ENCODE measurements around the gene AGBL4. TPM values are rescaled to one million over a fixed set of nuclear protein-coding genes. Genes with fewer than 3 reads are reported as not detected.

AGBL4 gene
- total RNA-seq, 3 donors from 2014 or later: 1.3 to 1.9 (median 1.8) TPM

DNA sequence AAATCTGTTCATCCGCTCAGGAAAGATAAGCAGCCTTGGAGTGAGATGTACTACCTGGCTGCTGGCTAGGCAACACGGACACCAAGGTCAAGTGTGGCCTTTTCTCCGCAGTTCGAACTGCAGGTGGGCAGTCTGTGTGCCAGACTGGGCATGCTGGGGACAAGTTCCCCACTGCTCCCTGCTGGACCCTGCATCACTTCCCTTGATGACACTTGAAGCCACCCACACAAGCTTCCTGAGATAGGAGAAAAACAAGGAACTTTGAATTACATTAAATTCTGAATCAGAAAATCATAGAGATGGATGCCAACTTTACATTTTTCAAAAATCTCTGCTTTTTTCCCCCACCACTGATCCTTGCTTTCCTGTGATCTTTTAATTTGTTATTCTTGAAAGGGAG, 1285.4 kb downstream of the AGBL4 start:
- Histone ChIP-seq H3K4me3 (no peak overlapping the region), H3K27me3 (no peaks in the 10 kb centered on the region), H3K36me3 (no peaks in the 10 kb centered on the region), H3K4me1 (no peaks in the 10 kb centered on the region), H3K27ac (no peak overlapping the region), H3K9me3 (no peaks in the 10 kb centered on the region)
- intact Hi-C loops (cut with DNase I; ENCODE audit: low total_unique reads): no loop called here
- no peak for TF ChIP-seq POLR2A (IDR thresholded peaks at IDR 0.05)
- TF ChIP-seq POLR2AphosphoS5 (IDR thresholded peaks at IDR 0.05): no peak
- TF ChIP-seq, protein P1, sequence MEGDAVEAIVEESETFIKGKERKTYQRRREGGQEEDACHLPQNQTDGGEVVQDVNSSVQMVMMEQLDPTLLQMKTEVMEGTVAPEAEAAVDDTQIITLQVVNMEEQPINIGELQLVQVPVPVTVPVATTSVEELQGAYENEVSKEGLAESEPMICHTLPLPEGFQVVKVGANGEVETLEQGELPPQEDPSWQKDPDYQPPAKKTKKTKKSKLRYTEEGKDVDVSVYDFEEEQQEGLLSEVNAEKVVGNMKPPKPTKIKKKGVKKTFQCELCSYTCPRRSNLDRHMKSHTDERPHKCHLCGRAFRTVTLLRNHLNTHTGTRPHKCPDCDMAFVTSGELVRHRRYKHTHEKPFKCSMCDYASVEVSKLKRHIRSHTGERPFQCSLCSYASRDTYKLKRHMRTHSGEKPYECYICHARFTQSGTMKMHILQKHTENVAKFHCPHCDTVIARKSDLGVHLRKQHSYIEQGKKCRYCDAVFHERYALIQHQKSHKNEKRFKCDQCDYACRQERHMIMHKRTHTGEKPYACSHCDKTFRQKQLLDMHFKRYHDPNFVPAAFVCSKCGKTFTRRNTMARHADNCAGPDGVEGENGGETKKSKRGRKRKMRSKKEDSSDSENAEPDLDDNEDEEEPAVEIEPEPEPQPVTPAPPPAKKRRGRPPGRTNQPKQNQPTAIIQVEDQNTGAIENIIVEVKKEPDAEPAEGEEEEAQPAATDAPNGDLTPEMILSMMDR (IDR thresholded peaks at IDR 0.05): no peak
- no peak for DNase-seq (ENCODE audit: low spot score in 2 of 2)

DNA sequence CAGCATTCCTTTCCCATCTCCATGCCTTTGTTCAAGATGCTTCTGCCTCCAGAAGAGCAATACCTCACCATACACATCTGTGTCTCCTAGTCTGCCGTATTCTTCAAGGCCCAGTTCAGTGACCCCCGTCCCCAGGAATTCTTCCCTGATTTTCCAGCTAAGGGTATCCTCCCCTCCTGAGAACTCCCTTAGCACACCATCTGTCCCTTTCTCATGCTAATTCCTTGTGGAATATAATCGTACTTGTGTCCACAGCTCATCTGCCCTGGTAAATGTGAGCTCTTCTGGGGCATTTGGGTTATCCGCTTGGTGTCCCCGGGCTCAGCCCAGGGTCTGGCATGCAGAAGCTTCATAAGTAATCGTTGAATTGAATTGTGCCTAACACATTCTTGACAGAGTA, 1288.0 kb downstream of the AGBL4 start:
- intact Hi-C loops (cut with DNase I; ENCODE audit: low total_unique reads): no loop called here
- H3K4me1 ChIP-seq: no peaks in the 10 kb centered on the region
- no peaks in the 10 kb centered on the region for H3K27me3 ChIP-seq
- H3K36me3 ChIP-seq: no peaks in the 10 kb centered on the region
- no peak for DNase-seq (ENCODE audit: low spot score in 2 of 2)
- no peaks in the 10 kb centered on the region for H3K9me3 ChIP-seq
- no peak overlapping the region for H3K27ac ChIP-seq
- TF ChIP-seq POLR2A (IDR thresholded peaks at IDR 0.05) (no peak), POLR2AphosphoS5 (IDR thresholded peaks at IDR 0.05) (no peak)
- TF ChIP-seq, protein P1 (IDR thresholded peaks at IDR 0.05): no peak
- H3K4me3 ChIP-seq: no peak overlapping the region

DNA sequence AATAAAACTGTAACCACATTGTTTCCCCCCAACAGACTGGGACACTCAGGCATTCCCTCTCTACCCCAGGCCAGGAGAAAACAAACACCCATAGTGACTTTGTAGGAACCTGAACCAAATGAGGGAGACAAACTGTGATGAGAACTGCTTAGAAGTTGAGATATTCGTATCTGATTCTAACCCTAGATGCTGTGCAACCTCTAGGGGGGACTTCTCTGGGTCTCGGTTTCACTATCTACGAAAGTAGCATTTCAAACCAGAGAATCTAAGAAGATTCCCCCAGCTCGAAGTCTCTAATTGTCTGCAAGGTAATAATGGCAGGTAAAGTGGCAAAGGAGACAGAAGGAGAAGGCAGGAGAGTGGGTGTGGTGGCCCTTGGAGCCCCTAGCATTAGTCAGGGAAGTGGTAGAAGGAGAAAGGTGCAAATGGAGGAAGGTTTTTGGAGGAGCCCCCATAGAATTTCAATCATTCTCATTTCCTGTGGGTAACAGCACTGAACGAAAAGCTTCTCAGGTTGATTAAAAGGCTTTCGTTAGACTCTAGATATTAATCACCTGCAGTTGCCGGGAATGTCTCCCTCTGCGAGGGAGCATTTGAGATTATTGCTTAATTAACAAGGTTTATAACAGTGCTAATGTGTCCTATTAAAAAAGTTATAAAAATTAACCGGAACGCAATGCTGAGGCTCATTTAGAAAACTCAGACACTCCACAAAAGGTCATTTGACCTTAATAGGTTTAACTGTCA, 1293.4 kb downstream of the AGBL4 start:
- Histone ChIP-seq H3K27me3 (no peaks in the 10 kb centered on the region), H3K9me3 (no peaks in the 10 kb centered on the region), H3K27ac (no peak overlapping the region), H3K4me1 (no peaks in the 10 kb centered on the region), H3K36me3 (no peaks in the 10 kb centered on the region), H3K4me3 (no peak overlapping the region)
- TF ChIP-seq POLR2AphosphoS5 (IDR thresholded peaks at IDR 0.05) (no peak), POLR2A (IDR thresholded peaks at IDR 0.05) (no peak)
- TF ChIP-seq, protein P1 (IDR thresholded peaks at IDR 0.05): no peak
- intact Hi-C loops (cut with DNase I; ENCODE audit: low total_unique reads): no loop called here
- DNase-seq (ENCODE audit: low spot score in 2 of 2): no peak

DNA sequence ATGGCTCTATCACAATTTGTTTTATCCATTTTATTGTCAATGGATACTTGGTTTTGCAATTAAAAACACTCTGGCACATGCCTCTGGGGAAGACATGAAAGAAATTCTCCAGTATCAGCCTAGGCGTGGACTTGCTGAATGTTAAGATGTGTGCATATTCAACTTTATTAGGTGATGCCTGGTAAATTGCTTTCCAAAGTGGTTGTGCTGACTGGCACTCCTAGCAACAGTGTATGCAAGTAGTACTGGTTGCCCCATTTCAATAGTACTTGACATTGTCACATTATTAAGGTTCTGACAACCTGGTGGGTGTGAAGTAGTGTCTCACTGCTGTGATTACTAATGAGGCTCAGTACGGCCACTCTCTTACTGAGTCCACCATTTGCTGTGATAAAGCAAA, 1295.2 kb downstream of the AGBL4 start:
- Histone ChIP-seq H3K9me3 (no peaks in the 10 kb centered on the region), H3K4me3 (no peak overlapping the region), H3K4me1 (no peaks in the 10 kb centered on the region), H3K27me3 (no peaks in the 10 kb centered on the region), H3K36me3 (no peaks in the 10 kb centered on the region), H3K27ac (no peak overlapping the region)
- DNase-seq (ENCODE audit: low spot score in 2 of 2): no peak
- intact Hi-C loops (cut with DNase I; ENCODE audit: low total_unique reads): no loop called here
- TF ChIP-seq POLR2A (IDR thresholded peaks at IDR 0.05) (no peak), POLR2AphosphoS5 (IDR thresholded peaks at IDR 0.05) (no peak)
- TF ChIP-seq, protein P1 (IDR thresholded peaks at IDR 0.05): no peak

DNA sequence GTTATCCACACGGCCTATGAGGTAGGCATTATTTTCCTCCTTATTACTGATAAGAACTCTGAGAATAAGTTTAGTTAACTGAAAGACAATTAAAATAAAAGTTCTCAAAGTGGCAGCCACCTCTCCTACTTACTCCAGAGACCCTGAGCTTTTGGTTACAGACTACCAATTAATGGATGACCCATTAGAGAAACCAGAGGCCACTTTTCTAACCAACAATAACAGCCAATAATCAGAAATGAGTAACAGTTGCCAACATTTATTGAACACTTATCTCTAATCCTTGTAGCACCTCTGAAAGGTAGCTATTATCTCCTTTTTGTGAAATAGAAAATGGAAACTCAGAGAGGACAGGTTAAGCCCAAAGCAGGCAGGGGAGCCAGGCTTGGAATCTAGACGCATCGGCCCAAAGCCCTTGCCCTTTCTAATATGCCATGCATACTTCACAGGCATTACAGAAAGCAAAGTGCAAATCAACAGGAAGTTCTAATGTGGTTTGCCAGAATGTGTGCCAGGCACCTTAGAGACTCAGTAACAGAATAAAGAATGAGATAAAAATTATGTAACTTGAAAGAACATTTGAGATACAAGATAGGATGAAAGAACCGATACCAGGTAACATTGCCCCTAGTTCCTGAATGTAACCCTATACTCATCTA, 1297.1 kb downstream of the AGBL4 start:
- Histone ChIP-seq H3K36me3 (no peaks in the 10 kb centered on the region), H3K4me3 (no peak overlapping the region), H3K9me3 (no peaks in the 10 kb centered on the region), H3K27ac (no peak overlapping the region), H3K4me1 (no peaks in the 10 kb centered on the region), H3K27me3 (no peaks in the 10 kb centered on the region)
- no peak for DNase-seq (ENCODE audit: low spot score in 2 of 2)
- TF ChIP-seq POLR2AphosphoS5 (IDR thresholded peaks at IDR 0.05) (no peak), POLR2A (IDR thresholded peaks at IDR 0.05) (no peak)
- TF ChIP-seq, protein P1 (IDR thresholded peaks at IDR 0.05): no peak
- intact Hi-C loops (cut with DNase I; ENCODE audit: low total_unique reads): no loop called here

Data from breast epithelium (tissue), 4 donors.